ENCODE measurements around the gene PIK3IP1. TPM values are rescaled to one million over a fixed set of nuclear protein-coding genes. Genes with fewer than 3 reads are reported as not detected.

Gene PIK3IP1
- total and polyA plus RNA-seq, 9 of the 15 experiments (the other 6 are each of a cell fraction or from before 2014, with no cell fraction given) = 0.11 to 1.3 (median 0.77) TPM

- no peak overlapping the region for H3K4me2 ChIP-seq (ENCODE audit: insufficient read depth, low read length)
- peaks cover 4% of the 10 kb centered on the region for H3K9me1 ChIP-seq (ENCODE audit: control insufficient read depth, insufficient read depth, low read length)
- 23% methylated on average over 1 of the region's 7 CpGs for WGBS (ENCODE audit: insufficient coverage, low coverage, missing lambda C conversion rate)
- DNase-seq (ENCODE audit: extremely low read depth in 1 of 4, low spot score in 3 of 4) (no peak), ATAC-seq (no peak), FAIRE-seq (no peak)
- BruUV-seq (replicated peaks) = no TSS peak
- intact Hi-C loops (cut with micrococcal nuclease) (no loop called here), in situ Hi-C loops (cut with MboI) (no loop called here)
- TF ChIP-seq LARP7 (IDR thresholded peaks at IDR 0.05) = no peak
- no peak overlapping the region for H3K4me3 ChIP-seq
- peaks cover 7 to 22% of the 10 kb centered on the region in 2 experiments; a peak in 4 of 5 replicates for H3K4me1 ChIP-seq (replicated peaks in 1 of 2; ENCODE audit: control insufficient read depth in 2 of 2, insufficient read depth in 2 of 2, low read length in 2 of 2)
- H3K27me3 ChIP-seq (ENCODE audit: control insufficient read depth in 2 of 2, insufficient read depth in 2 of 2, low read length in 2 of 2) = no peaks in the 10 kb centered on the region
- H3K36me3 ChIP-seq (ENCODE audit: control insufficient read depth, insufficient read depth, low read length) = peaks cover 5% of the 10 kb centered on the region; the same call in 2 of the 3 replicates
- H3K27ac ChIP-seq (ENCODE audit: extremely low read depth, low read depth, low read length) = no peak overlapping the region
- CTCF ChIA-PET (ENCODE audit: low intra/inter-chr PET ratio) = no interaction called here
- H3K79me2 ChIP-seq (ENCODE audit: control insufficient read depth, insufficient read depth, low read length) = no peaks in the 10 kb centered on the region
- no peak overlapping the region for H3K9ac ChIP-seq (ENCODE audit: insufficient read depth in 1 of 2, low read depth in 2 of 2, low read length in 2 of 2)
- H4K20me1 ChIP-seq (replicated peaks; ENCODE audit: control insufficient read depth, insufficient read depth, low read length) = peaks cover 7% of the 10 kb centered on the region; the same call in 1 of the 2 replicates
- POLR2A ChIA-PET = interaction anchor here (0.7 to 1.1 kb wide), 2 partner anchors 9 to 12 kb away, joined by 3 read pairs; no protein-coding TSS in a partner anchor
- H3K9me3 ChIP-seq (replicated peaks; ENCODE audit: control insufficient read depth, insufficient read depth, low read depth, low read length) = no peaks in the 10 kb centered on the region
- H2AFZ ChIP-seq (ENCODE audit: low read depth, low read length) = no peak overlapping the region
These were observed 47.3 kb downstream of the PIK3IP1 start for GRCh38 chr22:31244943-31245451.

- FAIRE-seq (no peak), ATAC-seq (peak; percentile 31; the same call in 1 of the 3 replicates), DNase-seq (ENCODE audit: extremely low read depth in 1 of 4, low spot score in 3 of 4) (peak in 1 of 4 experiments; percentile 37)
- ChIA-PET POLR2A (interaction anchor here (1.1 kb wide), 1 partner anchor 10 kb away, joined by 3 read pairs; no protein-coding TSS in a partner anchor), CTCF (ENCODE audit: low intra/inter-chr PET ratio) (no interaction called here)
- WGBS (ENCODE audit: insufficient coverage, low coverage, missing lambda C conversion rate) = 50% methylated on average over 4 of the region's 9 CpGs
- Histone ChIP-seq H3K27ac (ENCODE audit: extremely low read depth, low read depth, low read length) (no peak overlapping the region), H2AFZ (ENCODE audit: low read depth, low read length) (no peak overlapping the region), H3K4me2 (ENCODE audit: insufficient read depth, low read length) (no peak overlapping the region), H3K4me1 (replicated peaks in 1 of 2; ENCODE audit: control insufficient read depth in 2 of 2, insufficient read depth in 2 of 2, low read length in 2 of 2) (peaks cover 7 to 22% of the 10 kb centered on the region in 2 experiments; a peak in 4 of 5 replicates), H3K79me2 (ENCODE audit: control insufficient read depth, insufficient read depth, low read length) (no peaks in the 10 kb centered on the region), H3K9ac (ENCODE audit: insufficient read depth in 1 of 2, low read depth in 2 of 2, low read length in 2 of 2) (peak overlapping the region in 1 of 2 experiments; percentile 2; a peak in 1 of 4 replicates), H3K9me3 (replicated peaks; ENCODE audit: control insufficient read depth, insufficient read depth, low read depth, low read length) (no peaks in the 10 kb centered on the region), H3K27me3 (ENCODE audit: control insufficient read depth in 2 of 2, insufficient read depth in 2 of 2, low read length in 2 of 2) (no peaks in the 10 kb centered on the region), H3K36me3 (ENCODE audit: control insufficient read depth, insufficient read depth, low read length) (peaks cover 5% of the 10 kb centered on the region; the same call in 2 of the 3 replicates), H4K20me1 (replicated peaks; ENCODE audit: control insufficient read depth, insufficient read depth, low read length) (peaks cover 9% of the 10 kb centered on the region; the same call in 1 of the 2 replicates), H3K9me1 (ENCODE audit: control insufficient read depth, insufficient read depth, low read length) (peaks cover 4% of the 10 kb centered on the region), H3K4me3 (no peak overlapping the region)
- BruUV-seq (replicated peaks) = no TSS peak
- intact Hi-C loops (cut with micrococcal nuclease) (no loop called here), in situ Hi-C loops (cut with MboI) (no loop called here)
- TF ChIP-seq JUND (IDR thresholded peaks at IDR 0.05; ENCODE audit: borderline replicate concordance, low read depth, low read length) (0 out of 2 replicates have a peak, but pooled peaks have one; percentile 6), JUND (tag; IDR thresholded peaks at IDR 0.05; ENCODE audit: borderline replicate concordance, low read depth, low read length) (no peak), EGR1 (conservative IDR thresholded peaks at IDR 0.05) (0 out of 2 replicates have a peak, but pooled peaks have one; percentile 6), NRF1 (conservative IDR thresholded peaks at IDR 0.05 in 1 of 2, IDR thresholded peaks at IDR 0.05 in 1 of 2) (no peak)
These were observed 48.0 kb downstream of the PIK3IP1 start for GRCh38 chr22:31244046-31244942.
